ENCODE results near the gene CFAP119.

Gene CFAP119

DNA sequence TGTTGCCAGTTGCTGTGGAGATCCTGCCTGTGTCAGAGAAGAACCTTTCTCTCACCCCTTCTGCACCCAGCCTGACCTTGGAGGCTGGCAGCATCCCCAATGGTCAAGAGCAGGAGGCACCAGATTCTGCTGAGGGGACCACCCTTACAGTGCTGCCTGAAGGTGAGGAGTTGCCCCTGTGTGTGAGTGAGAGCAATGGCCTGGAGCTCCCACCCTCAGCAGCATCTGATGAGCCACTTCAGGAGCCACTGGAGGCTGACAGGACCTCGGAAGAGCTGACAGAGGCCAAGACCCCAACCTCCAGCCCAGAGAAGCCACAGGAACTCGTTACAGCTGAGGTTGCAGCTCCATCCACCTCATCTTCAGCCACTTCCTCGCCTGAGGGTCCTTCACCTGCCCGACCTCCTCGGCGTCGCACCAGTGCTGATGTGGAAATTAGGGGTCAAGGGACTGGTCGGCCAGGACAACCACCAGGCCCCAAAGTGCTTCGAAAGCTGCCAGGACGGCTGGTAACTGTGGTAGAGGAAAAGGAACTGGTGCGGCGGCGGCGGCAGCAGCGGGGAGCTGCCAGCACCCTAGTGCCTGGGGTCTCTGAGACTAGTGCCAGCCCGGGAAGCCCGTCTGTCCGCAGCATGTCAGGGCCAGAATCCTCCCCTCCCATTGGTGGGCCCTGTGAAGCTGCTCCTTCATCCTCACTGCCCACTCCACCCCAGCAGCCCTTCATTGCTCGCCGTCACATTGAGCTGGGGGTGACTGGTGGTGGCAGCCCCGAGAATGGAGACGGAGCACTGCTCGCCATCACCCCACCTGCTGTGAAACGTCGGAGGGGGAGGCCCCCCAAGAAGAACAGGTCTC lies 23.8 kb downstream of the CFAP119 start:
- Histone ChIP-seq H4K8ac (ENCODE audit: low read depth, low read length) (no peak overlapping the region), H2AFZ (ENCODE audit: low read length) (no peak overlapping the region), H3K4me1 (ENCODE audit: control insufficient read depth in 2 of 2, insufficient read depth in 1 of 2, low read depth in 1 of 2, low read length in 2 of 2) (no peaks in the 10 kb centered on the region), H2AK5ac (ENCODE audit: low read depth, low read length) (no peak overlapping the region), H3K18ac (ENCODE audit: low read length) (no peak overlapping the region), H3K27ac (replicated peaks; ENCODE audit: low read length) (no peak overlapping the region), H2BK15ac (ENCODE audit: low read length) (no peak overlapping the region), H3K79me1 (ENCODE audit: low read depth, low read length) (peaks cover 8% of the 10 kb centered on the region), H3K23ac (ENCODE audit: low read depth, low read length, poor library complexity) (no peak overlapping the region), H3K27me3 (ENCODE audit: control insufficient read depth in 3 of 3, insufficient read depth in 3 of 3, low read depth in 1 of 3, low read length in 3 of 3) (no peaks in the 10 kb centered on the region), H3K14ac (ENCODE audit: low read length) (no peak overlapping the region), H3K9me3 (replicated peaks in 1 of 2; ENCODE audit: control insufficient read depth in 2 of 2, insufficient read depth in 1 of 2, low read depth in 1 of 2, low read length in 2 of 2) (no peaks in the 10 kb centered on the region), H3K9ac (ENCODE audit: low read depth, low read length, poor library complexity) (no peak overlapping the region), H3K4me2 (ENCODE audit: insufficient read depth, low read length, poor library complexity, severe bottlenecking) (no peak overlapping the region), H3K4ac (ENCODE audit: low read length) (no peak overlapping the region), H2BK12ac (ENCODE audit: low read length) (no peak overlapping the region), H3K36me3 (replicated peaks in 1 of 2; ENCODE audit: control insufficient read depth in 2 of 2, insufficient read depth in 2 of 2, low read length in 2 of 2) (peaks cover 50 to 91% of the 10 kb centered on the region in 2 donors), H4K91ac (ENCODE audit: low read depth, low read length, poor library complexity) (no peak overlapping the region), H2BK5ac (ENCODE audit: low read length) (no peak overlapping the region), H3K4me3 (ENCODE audit: low read length in 2 of 2) (no peak overlapping the region), H2BK120ac (ENCODE audit: low read depth, low read length) (no peak overlapping the region)
- no peak for DNase-seq (ENCODE audit: low spot score)
- no CpG with 5 or more reads among the region's 25 CpGs for WGBS, 2 donors (ENCODE audit: extremely low coverage in 2 of 2, insufficient read length in 2 of 2, insufficient replicate concordance in 1 of 2)

- H3K18ac ChIP-seq (ENCODE audit: low read length): no peak overlapping the region
- no peak overlapping the region for H3K4me2 ChIP-seq (ENCODE audit: insufficient read depth, low read length, poor library complexity, severe bottlenecking)
- no peak overlapping the region for H3K4me3 ChIP-seq (ENCODE audit: low read length in 2 of 2)
- no peak overlapping the region for H2BK5ac ChIP-seq (ENCODE audit: low read length)
- H2AFZ ChIP-seq (ENCODE audit: low read length): no peak overlapping the region
- peaks cover 8% of the 10 kb centered on the region for H3K79me1 ChIP-seq (ENCODE audit: low read depth, low read length)
- DNase-seq (ENCODE audit: low spot score): no peak
- H3K14ac ChIP-seq (ENCODE audit: low read length): no peak overlapping the region
- H3K27me3 ChIP-seq (ENCODE audit: control insufficient read depth in 3 of 3, insufficient read depth in 3 of 3, low read depth in 1 of 3, low read length in 3 of 3): no peaks in the 10 kb centered on the region
- WGBS, 2 donors (ENCODE audit: extremely low coverage in 2 of 2, insufficient read length in 2 of 2, insufficient replicate concordance in 1 of 2): no CpG with 5 or more reads among the region's 17 CpGs
- no peak overlapping the region for H4K91ac ChIP-seq (ENCODE audit: low read depth, low read length, poor library complexity)
- H3K36me3 ChIP-seq (replicated peaks in 1 of 2; ENCODE audit: control insufficient read depth in 2 of 2, insufficient read depth in 2 of 2, low read length in 2 of 2): peaks cover 53 to 95% of the 10 kb centered on the region in 2 donors
- no peak overlapping the region for H3K4ac ChIP-seq (ENCODE audit: low read length)
- no peak overlapping the region for H2BK120ac ChIP-seq (ENCODE audit: low read depth, low read length)
- no peaks in the 10 kb centered on the region for H3K4me1 ChIP-seq (ENCODE audit: control insufficient read depth in 2 of 2, insufficient read depth in 1 of 2, low read depth in 1 of 2, low read length in 2 of 2)
- no peak overlapping the region for H2AK5ac ChIP-seq (ENCODE audit: low read depth, low read length)
- no peak overlapping the region for H3K27ac ChIP-seq (replicated peaks; ENCODE audit: low read length)
- no peaks in the 10 kb centered on the region for H3K9me3 ChIP-seq (replicated peaks in 1 of 2; ENCODE audit: control insufficient read depth in 2 of 2, insufficient read depth in 1 of 2, low read depth in 1 of 2, low read length in 2 of 2)
- no peak overlapping the region for H2BK15ac ChIP-seq (ENCODE audit: low read length)
- H3K9ac ChIP-seq (ENCODE audit: low read depth, low read length, poor library complexity): no peak overlapping the region
- H2BK12ac ChIP-seq (ENCODE audit: low read length): no peak overlapping the region
- H4K8ac ChIP-seq (ENCODE audit: low read depth, low read length): no peak overlapping the region
- no peak overlapping the region for H3K23ac ChIP-seq (ENCODE audit: low read depth, low read length, poor library complexity)
Measured at GRCh38 chr16:30736995-30737793, 24.7 kb downstream of the CFAP119 start.

- H3K36me3 ChIP-seq (replicated peaks in 1 of 2; ENCODE audit: control insufficient read depth in 2 of 2, insufficient read depth in 2 of 2, low read length in 2 of 2): peaks cover 42 to 92% of the 10 kb centered on the region in 2 donors
- H2AFZ ChIP-seq (ENCODE audit: low read length): no peak overlapping the region
- H4K91ac ChIP-seq (ENCODE audit: low read depth, low read length, poor library complexity): no peak overlapping the region
- no peaks in the 10 kb centered on the region for H3K9me3 ChIP-seq (replicated peaks in 1 of 2; ENCODE audit: control insufficient read depth in 2 of 2, insufficient read depth in 1 of 2, low read depth in 1 of 2, low read length in 2 of 2)
- no peak overlapping the region for H2BK120ac ChIP-seq (ENCODE audit: low read depth, low read length)
- no peak overlapping the region for H3K4me3 ChIP-seq (ENCODE audit: low read length in 2 of 2)
- no peak overlapping the region for H4K8ac ChIP-seq (ENCODE audit: low read depth, low read length)
- DNase-seq (ENCODE audit: low spot score): no peak
- H3K79me1 ChIP-seq (ENCODE audit: low read depth, low read length): no peaks in the 10 kb centered on the region
- H2AK5ac ChIP-seq (ENCODE audit: low read depth, low read length): no peak overlapping the region
- no CpG with 5 or more reads among the region's 3 CpGs for WGBS, 2 donors (ENCODE audit: extremely low coverage in 2 of 2, insufficient read length in 2 of 2, insufficient replicate concordance in 1 of 2)
- H3K18ac ChIP-seq (ENCODE audit: low read length): no peak overlapping the region
- H3K14ac ChIP-seq (ENCODE audit: low read length): no peak overlapping the region
- H2BK12ac ChIP-seq (ENCODE audit: low read length): no peak overlapping the region
- H3K4ac ChIP-seq (ENCODE audit: low read length): no peak overlapping the region
- no peaks in the 10 kb centered on the region for H3K4me1 ChIP-seq (ENCODE audit: control insufficient read depth in 2 of 2, insufficient read depth in 1 of 2, low read depth in 1 of 2, low read length in 2 of 2)
- H3K9ac ChIP-seq (ENCODE audit: low read depth, low read length, poor library complexity): no peak overlapping the region
- no peak overlapping the region for H3K23ac ChIP-seq (ENCODE audit: low read depth, low read length, poor library complexity)
- no peak overlapping the region for H3K27ac ChIP-seq (replicated peaks; ENCODE audit: low read length)
- no peak overlapping the region for H2BK5ac ChIP-seq (ENCODE audit: low read length)
- H3K4me2 ChIP-seq (ENCODE audit: insufficient read depth, low read length, poor library complexity, severe bottlenecking): no peak overlapping the region
- no peak overlapping the region for H2BK15ac ChIP-seq (ENCODE audit: low read length)
- no peaks in the 10 kb centered on the region for H3K27me3 ChIP-seq (ENCODE audit: control insufficient read depth in 3 of 3, insufficient read depth in 3 of 3, low read depth in 1 of 3, low read length in 3 of 3)
Measured at GRCh38 chr16:30731411-30731810, 30.5 kb downstream of the CFAP119 start.

Measured in neuronal stem cell (in vitro differentiated cells).